Measurements from ENCODE around the gene RNF215.

The RNF215 gene

GRCh38 chr22:30371321-30371720 is 15.9 kb downstream of the RNF215 start:
- no peak overlapping the region for H3K27ac ChIP-seq
- TF ChIP-seq CTCF (IDR thresholded peaks at IDR 0.05): no peak
- DNase-seq (ENCODE audit: low spot score): no peak
- no peak overlapping the region for H3K4me3 ChIP-seq

DNA sequence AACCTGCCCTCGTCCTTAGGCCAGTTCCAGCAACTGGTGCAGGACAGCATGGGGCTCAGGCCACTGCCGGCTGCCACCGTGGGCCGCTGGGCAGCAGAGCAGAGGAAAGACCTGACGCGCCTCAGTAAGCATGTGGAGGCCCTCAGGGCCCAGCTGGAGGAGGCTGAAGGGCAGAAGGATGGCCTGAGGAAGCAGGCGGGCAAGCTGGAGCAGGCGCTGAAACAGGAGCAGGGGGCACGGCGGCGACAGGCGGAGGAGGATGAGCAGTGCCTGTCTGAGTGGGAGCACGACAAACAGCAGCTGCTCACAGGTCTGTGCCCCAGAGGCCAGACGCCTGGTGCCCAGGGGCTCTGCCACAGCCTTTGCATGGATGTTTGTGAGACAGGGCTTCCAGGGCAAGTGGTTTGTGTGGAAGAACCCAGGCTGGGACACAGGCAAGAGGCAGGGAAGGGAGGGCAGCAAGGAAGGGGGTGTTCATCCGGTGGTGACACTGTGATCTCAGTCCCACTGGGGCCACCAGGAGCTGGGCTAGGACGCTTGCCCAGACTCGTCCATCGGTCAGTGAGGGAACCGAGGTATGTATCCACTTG is 16.5 kb downstream of the RNF215 start:
- no peak overlapping the region for H3K27ac ChIP-seq
- TF ChIP-seq CTCF (IDR thresholded peaks at IDR 0.05): no peak
- H3K4me3 ChIP-seq: no peak overlapping the region
- DNase-seq (ENCODE audit: low spot score): no peak

DNA sequence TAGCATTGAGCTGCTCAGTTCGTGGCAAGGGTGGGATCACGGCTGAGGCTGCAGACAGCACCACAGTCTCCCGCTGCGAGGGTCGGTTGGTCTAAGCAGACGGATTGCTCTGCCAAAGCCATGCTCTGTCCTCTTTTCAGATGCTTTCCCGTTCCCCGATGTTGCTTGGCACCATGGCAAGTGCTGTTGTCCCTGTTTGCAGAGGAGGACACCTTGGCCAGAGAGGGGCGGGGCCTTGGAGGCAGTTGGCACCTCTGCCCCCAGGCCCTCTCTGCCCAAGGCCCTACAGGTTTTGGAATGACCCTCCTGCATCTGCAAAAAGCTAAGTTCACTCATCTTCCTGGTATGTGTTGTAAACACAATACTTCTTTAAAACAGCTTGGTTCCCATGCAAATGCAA is 18.8 kb downstream of the RNF215 start:
- no peak for TF ChIP-seq CTCF (IDR thresholded peaks at IDR 0.05)
- Histone ChIP-seq H3K27ac (no peak overlapping the region), H3K4me3 (no peak overlapping the region)
- DNase-seq (ENCODE audit: low spot score): no peak

DNA sequence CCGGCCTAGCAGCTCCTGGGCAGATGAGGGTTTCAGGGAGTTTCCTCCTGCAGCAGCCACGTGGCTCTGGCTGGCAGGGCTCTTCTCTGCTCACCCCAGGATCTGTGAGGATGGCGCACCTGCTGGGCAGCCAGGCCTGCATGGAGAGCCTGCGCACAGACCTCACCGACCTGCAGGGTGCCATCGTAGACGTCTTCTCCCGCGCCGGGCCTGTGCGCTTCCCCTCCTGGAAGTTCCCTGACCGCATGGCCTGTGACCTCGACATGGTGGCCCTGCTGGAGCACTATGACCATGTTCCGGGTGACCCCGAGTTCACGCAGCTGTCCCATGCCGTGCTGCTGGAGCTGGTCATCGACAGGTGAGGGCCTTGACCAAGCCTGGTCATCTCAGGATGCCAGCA is 21.3 kb downstream of the RNF215 start:
- no peak for DNase-seq (ENCODE audit: low spot score)
- H3K27ac ChIP-seq: no peak overlapping the region
- no peak for TF ChIP-seq CTCF (IDR thresholded peaks at IDR 0.05)
- H3K4me3 ChIP-seq: no peak overlapping the region

DNA sequence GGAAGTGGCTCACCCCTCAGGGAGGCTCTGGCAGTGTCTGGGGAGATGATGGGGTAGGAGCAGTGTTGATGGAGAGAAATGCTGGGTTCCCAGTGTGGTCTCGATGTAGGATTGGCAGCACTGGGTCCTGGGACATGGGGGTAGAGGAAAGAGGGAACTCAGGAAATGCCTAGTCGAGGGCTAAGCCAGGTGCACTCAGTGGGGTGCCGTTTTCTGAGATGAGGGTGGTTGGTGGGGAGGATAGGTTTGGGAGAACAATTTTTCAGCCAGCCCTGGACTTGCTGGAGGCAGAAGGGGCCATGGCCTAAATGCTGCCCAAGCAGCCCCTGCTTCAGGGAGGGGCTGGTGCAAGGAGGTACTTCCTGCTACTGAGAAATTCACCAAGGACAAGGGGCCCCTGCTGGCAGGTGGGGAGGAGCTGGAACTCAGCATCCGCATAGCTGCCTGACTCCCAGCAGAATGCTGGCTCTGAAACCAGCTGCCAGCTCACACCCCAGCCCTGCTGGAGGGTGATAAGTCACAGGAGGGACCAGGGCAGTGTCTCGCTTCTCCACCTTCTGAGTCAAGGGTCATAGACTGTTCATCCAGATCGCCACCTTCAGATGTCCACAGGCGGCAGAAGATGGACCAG is 24.4 kb downstream of the RNF215 start:
- no peak overlapping the region for H3K4me3 ChIP-seq

DNA sequence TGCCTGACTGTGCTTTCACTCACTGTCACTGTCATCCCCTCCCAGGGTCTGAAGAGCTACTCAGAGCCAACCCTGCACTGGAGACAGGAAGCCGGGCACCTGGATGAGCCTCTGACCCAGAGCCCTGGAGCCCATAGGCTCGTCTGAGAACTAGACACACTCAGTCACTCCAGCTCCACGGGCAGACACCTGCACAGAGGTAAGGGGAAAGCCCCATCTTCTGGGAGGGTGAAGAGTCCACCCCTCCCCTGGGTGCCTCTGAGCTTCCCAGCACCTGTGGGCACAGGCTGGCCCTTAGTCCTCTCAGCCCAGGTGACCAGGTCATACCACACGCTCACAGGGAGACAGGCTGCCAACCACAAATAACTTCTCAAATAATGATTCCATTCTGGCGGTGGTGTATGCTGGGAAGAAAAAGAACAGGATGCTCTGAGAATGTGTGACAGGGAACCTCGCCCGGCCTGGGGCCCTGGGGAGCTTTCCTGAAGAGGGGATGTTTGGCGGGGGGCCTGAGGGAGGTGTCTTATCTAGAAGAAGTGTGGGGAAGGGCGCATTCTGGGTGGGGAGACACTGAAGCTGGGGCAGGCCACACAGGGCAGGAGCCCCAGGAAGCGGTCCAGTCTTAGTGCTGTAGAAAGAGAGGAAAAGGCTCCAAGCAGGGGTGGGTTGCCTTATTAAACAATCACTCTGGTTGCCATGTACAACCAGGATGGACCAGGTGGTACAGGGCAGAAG is 25.1 kb downstream of the RNF215 start:
- no peak for TF ChIP-seq CTCF (IDR thresholded peaks at IDR 0.05)
- Histone ChIP-seq H3K4me3 (no peak overlapping the region), H3K27ac (no peak overlapping the region)
- DNase-seq (ENCODE audit: low spot score): no peak

More for the DNA sequence above, 24.4 kb downstream of the RNF215 start:
- DNase-seq (ENCODE audit: low spot score): no peak
- no peak overlapping the region for H3K27ac ChIP-seq
- no peak for TF ChIP-seq CTCF (IDR thresholded peaks at IDR 0.05)

GRCh38 chr22:30358541-30358940 is 28.7 kb downstream of the RNF215 start:
- no peak for DNase-seq (ENCODE audit: low spot score)
- no peak overlapping the region for H3K4me3 ChIP-seq
- H3K27ac ChIP-seq: no peak overlapping the region
- TF ChIP-seq CTCF (IDR thresholded peaks at IDR 0.05): no peak
